NOMO-1 treated with dmso at 0.1 percent for 144 hours (cell line): ENCODE results near the gene ADAMTS4.
A peak's percentile ranks its signal among the peaks of the same experiment; 100 is the strongest.
"Not testable (repeated sequence)": the region's sequence is repeated elsewhere in the genome, so short reads cannot be mapped to it uniquely, and the experiment has no call there.

Experiments used
- DNase-seq: peaks from one replicate; lab custom pipeline; 2025; ENCODE audit not compliant: unreplicated experiment; lab: John Stamatoyannopoulos, UW

ADAMTS4 gene, protein sequence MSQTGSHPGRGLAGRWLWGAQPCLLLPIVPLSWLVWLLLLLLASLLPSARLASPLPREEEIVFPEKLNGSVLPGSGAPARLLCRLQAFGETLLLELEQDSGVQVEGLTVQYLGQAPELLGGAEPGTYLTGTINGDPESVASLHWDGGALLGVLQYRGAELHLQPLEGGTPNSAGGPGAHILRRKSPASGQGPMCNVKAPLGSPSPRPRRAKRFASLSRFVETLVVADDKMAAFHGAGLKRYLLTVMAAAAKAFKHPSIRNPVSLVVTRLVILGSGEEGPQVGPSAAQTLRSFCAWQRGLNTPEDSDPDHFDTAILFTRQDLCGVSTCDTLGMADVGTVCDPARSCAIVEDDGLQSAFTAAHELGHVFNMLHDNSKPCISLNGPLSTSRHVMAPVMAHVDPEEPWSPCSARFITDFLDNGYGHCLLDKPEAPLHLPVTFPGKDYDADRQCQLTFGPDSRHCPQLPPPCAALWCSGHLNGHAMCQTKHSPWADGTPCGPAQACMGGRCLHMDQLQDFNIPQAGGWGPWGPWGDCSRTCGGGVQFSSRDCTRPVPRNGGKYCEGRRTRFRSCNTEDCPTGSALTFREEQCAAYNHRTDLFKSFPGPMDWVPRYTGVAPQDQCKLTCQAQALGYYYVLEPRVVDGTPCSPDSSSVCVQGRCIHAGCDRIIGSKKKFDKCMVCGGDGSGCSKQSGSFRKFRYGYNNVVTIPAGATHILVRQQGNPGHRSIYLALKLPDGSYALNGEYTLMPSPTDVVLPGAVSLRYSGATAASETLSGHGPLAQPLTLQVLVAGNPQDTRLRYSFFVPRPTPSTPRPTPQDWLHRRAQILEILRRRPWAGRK

DNA sequence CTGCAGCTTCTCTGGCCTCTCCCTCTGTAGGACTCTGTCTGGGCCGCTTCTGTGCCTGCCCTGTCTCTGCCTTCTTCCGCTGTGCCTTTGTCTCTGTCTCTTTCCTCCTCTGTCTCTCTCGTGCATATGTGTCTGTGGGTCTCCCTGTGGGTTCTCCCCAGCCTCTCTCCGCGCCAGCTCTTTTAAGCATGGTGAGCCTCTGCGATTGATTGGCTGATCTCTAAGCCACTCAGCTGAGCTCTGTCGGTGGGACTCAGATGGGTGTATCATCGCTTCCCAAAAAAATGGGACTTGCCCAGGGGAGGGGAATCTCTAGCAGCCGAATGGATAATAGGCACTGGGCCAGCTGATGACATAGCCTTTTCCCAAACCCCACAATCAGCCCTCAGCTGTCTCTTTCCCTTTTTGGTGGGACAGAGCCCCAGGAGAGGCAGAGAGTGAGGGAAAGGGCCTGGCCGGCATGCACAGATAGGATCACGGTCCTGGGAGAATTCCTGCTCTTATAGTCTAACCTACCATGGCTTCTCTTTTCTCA is at the start of gene ADAMTS4:
Gene ADAMTS4, minus strand, starts transcription at position 158 of the 535 bp plus-strand sequence. CDS start 427 bp downstream, outside the sequence.
- DNase-seq: no peak

DNA sequence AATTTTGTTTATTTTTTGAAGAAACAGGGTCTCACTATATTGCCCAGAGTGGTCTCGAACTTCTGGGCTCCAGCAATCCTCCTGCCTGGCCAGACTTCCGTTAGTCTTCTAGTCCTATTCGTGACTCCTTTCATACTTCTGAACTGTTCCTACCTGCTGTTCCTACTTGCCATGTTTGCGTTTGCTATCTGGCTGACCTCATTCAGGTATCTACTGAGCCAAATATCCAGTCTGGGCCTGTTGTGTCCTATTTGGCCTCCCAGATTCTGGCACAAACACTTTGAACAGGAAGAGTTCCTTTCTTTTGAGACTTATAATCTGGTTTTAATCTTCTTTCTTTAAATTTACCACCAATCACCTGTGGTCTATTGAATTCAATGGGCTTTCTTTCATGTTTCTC is 46.0 kb upstream of the ADAMTS4 start:
- no peak for DNase-seq

DNA sequence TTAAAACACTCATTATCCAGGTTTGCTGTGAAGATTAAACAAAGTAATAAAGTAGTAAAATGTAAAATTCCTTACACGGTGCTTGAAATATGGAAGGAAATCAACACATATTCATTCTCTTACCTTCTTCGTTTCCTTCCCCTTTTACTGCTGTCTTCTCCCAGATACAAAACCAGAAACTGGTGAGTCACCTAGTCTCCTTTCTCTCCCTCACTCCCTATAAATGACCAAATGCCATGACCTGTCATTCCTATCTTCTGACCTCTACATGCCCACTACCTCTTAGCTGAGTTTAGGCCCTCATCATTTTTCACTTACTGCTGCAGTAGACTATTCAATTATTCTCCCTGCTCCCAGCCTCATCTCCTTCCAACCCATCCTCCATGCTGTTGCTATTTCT is 43.5 kb upstream of the ADAMTS4 start:
- DNase-seq: peak; percentile 6

DNA sequence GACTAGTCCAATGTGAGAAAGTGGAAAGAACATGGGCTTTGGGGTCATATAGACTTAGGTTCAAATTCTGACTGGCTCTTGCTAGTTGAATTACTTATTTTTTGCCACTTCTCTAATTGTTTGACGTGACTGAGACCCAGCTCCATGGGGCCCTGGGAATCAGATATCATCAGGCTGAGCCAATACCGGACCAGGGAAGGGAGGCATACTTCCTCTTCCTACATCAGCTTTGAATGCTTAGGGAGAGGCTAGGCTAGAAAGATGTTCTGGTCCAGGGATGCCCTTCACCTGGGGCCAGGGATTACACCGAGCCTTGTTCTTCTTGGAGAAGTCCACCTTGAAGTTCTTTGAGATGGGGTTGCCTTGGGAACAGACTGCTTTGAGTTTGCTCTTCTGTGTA is 42.8 kb upstream of the ADAMTS4 start:
- DNase-seq: peak; percentile 9

DNA sequence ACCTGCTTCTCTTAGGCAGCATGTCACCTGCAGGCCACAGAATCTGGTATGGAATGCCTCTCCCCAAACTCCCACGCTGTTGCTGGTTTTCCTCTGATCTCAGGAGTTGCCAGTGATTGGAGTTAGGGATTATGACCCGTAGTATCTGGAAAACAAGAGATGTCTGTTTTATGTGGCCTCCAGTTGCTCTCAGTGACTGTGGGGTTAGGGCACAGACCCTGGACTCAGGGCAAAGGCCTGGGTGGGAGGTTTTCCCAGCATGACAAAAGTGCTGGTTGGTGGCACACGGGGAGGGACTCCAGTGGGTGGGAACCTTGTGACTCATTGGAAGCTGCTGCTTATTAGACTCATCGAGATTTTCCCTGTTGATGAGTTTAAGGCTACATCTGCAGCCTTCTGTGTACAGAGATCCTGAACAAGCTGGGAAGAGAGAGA is 39.2 kb upstream of the ADAMTS4 start, which contains the start of gene NR1I3:
Gene NR1I3, minus strand, starts transcription at position 165 of the 435 bp plus-strand sequence. CDS start 1,638 bp downstream, outside the sequence.
- DNase-seq: no peak

DNA sequence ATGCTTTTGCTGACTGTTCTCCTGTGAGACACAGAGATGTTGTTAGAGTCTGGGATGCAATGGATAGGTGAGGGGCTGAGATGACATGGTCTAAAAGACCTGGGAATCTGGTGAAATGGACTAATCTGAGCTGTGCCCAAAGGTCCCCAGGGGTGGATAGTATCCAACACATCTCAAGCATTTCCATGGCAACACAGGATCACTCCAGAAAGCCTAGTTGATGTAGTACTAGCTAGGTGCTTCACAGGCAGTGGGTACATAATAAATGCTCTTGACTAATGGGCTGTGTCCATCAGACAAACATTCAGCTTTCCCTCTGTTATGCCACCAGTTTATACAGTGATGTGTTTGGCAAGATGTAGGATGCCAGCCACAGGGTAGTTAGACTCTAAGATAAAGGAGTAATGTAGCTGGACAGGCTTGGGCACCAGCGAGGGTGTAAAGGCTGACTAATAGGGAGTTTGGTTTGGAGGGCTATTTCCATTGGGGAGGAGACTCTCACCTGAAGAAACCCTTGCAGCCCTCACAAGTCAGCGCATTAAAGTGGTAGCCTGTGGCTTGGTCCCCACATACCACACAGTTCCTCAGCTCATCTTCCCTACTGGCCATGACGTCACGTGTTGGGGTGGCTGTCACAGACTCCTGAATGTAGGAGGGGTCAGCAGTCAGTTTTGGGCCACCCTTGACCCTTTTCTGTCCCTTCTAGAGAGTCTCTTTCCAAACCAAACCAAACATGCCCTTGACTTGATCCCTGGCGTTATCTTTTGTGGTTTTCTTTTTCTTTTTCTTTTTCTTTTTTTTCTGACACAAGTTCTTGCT is 37.3 kb upstream of the ADAMTS4 start:
- no peak for DNase-seq

DNA sequence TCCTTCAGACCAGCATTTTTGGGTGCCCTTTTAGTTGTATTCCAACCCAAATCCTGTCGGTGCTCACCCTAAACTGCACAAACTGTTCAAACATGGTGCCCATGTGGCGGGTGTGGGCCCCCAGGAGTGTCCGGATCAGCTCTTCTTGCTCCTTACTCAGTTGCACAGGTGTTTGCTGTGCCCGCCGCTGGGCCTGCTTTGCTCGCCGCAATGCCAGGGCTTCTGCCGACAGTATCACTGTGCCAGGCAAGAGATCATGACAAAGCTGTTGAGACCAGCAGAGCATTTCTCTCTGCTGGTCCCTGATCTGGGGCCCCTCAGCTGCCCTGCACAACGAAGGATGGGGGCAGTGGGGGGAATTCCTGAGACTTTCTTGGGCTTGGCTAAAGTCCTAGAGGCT is 34.2 kb upstream of the ADAMTS4 start:
- no peak for DNase-seq

DNA sequence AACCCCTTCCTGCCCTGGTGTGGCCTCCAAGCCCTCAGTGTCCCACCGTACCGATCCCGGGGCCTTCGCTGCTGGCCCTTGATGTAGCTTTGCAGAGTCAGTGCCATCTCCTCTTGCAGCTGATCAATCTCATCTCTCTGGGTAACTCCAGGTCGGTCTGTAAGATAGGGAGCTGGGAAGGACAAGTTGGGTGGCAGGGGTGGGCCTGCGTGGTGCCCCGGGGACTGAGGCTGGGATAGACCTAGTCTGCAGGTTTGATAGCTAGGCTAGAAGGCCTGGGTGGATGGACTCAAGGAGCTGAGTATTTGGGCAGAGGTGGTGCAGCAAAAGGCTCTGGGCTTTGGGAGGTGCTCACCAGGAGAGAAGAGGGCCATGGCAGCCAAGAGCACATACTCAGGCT is 31.9 kb upstream of the ADAMTS4 start:
- no peak for DNase-seq

DNA sequence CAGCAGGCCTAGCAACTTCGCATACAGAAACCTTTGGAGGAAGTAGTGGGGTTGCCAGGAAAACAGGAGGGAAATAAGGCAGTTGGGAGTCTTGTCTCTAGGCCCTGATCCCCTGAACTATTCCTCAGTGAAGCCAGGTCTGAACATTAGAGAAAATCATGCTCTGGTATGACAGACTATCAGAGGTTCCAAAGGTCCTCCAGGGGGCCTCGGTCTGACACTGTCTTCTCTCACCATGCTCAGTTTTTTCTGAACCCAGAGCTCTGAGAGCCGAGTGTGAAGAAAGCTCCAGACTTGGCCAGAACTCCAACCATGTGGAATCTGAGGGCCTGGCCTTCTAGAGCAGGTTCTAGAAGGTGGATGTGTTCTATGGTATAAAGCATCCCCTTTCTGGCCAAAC is 31.0 kb upstream of the ADAMTS4 start:
- no peak for DNase-seq

DNA sequence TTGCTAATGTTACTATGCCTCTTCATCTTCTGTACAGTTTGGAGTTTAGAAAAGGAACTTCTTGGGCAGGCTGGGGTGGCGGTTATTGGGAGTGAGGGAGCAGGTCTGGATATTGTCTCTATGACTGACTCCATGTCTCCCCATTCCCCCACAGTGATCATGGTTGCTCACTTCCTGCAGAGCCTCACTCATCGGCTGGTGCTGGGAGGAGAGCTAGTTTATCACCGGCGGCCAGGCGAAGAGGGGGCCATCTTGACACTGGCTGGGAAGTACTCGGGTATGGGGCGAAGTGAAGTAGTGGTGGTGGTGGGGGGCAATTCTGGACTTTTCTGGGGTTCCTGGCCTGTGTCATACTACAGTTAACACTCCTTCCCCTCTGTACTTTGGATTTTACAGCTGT is 29.2 kb upstream of the ADAMTS4 start:
- no peak for DNase-seq

DNA sequence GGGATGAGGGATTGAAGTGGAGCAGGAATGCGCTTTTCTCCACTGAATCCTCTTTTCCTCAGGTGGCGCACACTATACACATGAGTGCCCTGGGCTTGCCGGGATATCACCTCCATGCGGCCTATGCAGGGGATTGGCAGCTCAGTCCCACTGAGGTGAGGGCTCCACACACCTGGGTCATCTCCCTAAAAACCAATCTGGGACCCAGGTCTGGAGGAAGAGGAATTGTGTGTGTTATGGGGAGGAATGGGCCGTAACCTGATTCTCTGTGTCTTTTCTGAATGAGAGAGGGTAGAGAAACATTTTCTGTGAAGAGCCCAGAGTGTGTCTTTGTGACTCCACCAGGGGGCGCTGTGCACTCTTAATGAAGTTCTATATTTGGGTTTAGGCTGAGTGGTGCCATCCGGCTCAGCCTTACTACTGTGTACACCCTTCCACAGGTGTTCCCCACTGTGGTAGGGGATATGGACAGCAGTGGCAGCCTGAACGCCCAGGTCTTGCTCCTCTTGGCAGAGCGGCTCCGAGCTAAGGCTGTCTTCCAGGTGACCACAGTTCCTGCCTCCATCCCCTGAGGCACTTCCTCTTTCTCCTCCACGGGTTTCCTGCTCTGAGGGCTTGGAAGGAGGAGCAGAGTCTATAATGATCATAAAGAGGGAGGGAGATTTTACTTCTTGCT is 28.5 kb upstream of the ADAMTS4 start:
- peak; percentile 83 for DNase-seq

DNA sequence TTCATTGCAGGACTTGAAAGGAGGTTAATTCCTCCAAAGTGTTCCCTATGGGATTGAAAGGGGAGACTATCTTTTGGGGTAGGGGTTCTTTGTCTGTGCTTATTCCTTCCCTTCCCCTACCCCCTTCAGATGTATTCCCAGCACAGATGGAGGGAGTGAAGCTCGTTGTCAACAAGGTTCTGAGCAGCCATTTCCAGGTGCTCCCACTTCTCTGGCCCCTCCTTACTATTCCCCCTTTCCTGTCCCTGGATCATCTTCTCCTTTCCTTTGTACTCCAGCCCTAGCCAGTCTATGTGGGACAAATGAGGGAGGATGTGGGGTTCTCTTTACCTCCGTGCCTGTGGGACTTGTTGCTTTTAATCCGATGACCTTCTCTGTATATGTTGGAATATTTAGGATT is 27.9 kb upstream of the ADAMTS4 start:
- no peak for DNase-seq

DNA sequence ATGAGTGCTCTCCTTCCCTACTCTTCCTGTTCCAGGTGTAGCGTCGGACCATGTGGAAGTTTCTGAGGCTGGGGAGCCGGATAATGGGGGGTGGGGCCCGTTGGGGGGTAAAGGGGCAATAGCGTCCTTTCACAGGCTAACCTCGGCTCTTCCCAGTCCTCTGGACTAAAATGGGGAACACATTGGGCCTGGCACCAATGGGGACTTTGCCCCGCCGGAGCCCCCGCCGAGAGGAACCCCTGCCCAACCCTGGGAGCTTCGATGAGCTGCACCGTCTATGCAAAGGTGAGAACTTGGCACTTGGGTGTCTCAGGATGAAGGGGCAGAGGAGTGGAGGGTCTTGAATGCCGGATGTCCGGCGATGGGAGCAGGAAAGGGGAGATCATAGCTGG is 27.5 kb upstream of the ADAMTS4 start:
- no peak for DNase-seq

DNA sequence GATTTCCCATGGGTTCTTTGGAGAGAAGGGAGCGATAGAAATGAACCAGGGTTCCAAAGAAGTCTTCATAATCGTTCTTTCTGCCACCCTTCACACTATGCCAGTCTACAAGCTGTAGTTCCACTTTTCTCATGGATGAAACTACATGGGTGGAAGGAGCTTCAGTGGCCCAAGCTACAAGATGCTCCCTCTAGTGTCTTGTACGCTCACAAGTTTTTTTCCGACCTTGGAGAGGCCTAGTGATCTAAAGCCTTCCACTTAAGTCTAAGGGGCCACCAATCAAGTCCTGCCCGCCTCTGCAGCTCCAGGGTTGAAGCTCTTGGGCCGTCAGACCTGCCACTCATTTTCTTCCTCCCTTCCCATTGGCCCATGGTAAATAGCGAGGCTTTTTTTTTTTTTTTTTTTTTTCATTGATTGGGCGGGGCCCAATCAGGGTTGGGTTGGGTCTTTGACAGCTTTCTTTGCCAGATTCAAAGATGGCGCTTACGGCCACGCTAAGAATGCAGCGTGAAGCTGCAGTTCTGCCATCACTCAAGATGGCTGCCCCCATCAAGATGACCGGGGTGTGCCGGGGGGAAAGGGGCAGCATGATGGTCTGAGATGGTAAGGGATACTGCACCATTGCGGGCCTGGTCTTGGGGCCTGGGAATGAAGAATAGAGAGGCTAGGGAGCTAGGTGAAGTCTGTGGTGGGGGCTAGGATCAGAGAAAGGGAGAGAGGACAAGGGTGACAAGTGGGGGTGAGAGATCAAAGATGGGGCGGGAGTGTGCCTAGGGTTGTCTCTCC is 26.9 kb upstream of the ADAMTS4 start, which contains the start of gene TOMM40L:
Gene TOMM40L, plus strand, starts transcription at position 527 of the 786 bp plus-strand sequence. CDS start 430 bp downstream, outside the sequence.
- DNase-seq: peak; percentile 99

DNA sequence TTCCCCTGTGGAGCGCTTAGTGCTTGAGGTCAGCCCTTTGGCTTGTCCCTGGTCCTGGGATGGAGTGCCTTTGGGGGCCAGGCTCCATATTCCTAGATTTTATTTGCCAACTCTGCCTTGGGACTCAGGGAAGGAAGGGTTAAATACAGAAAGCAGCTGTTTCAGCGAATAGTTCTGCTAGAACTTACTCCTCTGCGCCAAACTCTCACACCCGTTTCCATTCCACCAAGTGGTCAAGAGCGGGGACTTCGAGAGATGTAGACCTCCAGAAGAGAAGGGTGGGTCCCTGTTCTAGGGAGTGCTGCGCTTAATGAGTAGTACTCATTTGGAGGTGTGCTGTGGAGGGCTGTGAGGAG is 26.3 kb upstream of the ADAMTS4 start:
- DNase-seq: no peak

DNA sequence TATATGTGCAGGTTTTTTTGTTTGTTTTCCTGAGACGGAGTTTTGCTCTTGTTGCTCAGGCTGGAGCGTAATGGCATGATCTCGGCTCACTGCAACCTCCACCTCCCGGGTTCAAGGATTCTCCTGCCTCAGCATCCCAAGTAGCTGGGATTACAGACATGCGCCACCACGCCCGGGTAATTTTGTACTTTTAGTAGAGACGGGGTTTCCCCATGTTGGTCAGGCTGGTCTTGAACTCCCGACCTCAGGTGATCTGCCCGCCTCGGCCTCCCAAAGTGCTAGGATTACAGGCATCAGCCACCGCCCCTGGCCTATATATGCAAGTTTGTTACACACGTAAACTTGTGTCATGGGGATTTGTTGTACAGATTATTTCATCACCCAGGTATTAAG is 25.8 kb upstream of the ADAMTS4 start:
- DNase-seq: not testable (repeated sequence)

DNA sequence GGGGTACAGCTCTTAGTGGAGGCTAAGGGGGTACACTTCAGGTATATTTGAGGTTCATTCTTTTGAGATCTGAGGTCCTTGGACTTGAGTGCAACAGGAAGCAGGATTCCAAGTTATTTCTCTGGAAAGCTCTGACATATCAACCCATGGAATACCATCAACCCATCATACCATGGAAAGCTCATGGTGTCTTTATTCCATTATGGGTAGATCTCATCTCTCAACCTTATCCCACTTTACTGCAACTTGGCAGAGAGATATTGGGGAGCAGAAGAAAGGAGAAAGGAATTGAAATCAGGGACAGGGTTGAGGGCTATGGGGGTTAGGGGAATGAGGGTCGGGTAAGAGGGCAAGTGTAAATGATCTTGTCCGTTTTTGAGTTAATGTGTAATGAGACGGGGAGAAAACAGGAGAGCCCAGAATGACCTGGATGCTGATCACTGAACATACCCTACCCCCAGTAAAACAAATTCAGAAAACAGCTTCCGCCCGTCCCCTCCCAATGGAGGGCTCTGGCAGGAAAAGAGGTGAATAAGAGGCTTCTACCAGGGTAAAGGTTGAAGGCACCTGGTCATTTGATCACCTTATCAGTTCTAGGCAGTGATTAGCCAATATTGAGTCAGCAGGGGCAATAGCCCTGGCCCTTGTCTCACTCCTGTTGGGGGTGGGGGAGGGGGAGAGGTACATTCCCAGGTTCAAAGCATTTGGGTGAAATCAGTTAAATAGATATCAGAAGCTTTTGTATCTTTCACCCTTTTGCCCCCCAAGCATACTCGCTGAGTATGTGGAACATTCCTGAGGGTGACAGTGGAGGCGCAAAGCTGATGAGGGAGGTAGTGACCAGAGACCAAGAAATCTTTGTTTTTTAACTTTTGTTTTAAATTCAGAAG is 25.2 kb upstream of the ADAMTS4 start:
- no peak for DNase-seq

DNA sequence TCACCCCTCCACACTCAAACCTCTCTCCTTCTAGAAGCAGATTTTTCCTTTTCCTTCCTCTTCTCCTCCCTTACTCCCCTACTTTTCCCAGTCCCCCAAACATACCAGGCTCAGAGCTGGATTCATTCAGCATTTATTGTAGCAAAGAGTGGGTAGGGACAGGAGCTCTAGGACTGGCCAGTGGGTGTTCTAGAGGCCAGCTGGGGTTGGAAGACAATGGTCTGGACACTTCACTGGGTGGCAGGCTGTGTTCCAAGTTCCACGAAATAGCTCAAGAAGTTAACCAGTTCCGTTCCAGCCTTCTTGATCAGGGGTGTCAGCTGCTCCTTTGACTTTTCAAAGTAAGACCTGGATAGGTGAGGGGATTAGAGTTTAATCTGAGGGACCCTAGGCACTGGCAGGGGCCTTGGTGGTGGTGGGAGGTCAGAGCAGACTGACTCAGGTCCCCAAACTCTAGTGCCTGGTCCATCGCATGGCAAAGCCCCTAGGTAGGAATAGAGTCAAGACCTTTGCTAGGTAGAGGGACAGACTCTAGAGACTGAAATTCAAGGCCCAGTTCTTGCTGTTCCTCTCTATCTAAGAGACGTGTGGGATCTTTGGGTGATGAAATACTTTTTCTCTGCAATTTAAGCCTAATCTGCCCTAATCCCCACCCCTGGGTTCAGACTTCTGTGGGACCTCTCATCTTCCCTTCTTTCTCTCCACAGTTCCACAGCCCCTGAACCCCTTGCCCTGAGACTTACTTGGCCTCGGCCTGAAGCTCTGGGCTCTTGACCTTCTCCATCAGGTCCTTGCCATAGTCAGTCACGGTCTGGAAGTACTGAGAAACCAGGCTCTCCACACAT is 23.5 kb upstream of the ADAMTS4 start:
- no peak for DNase-seq
